Measurements from ENCODE around the gene PIP5K1C.

The PIP5K1C gene

DNA sequence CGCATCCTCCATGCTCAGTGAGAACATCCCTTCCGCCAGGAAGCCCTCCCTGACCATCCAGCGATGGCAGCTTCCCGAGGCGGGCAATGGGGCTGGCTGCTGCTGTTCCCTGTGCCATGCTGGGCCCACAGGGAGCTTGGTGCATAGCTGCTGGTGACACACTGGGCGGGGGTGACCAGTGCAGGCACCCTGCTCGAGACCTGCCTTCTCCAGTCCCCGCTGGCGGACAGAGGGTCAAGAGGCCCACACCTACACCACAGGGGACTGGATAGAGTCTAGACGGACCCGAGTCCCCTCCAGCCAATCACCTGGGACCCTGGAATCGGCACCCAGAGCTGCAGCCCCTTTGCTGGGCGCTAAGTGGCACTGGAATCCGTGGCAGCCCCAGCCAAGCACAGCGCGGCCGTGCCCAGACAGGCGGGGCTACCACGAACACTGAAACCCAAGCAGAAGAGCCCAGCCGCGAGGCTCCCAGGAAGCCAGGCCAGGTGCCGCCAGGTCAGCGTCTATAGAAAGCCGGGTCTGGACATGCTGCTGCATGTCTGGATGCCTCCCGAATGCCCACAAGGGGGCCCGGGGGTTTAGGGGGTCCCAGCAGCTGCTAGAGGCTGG is 84.6 kb downstream of the PIP5K1C start:
- no peak for TF ChIP-seq CTCF (conservative IDR thresholded peaks at IDR 0.05; ENCODE audit: low read depth, low read length)
- H3K4me3 ChIP-seq (ENCODE audit: low read depth, low read length): no peak overlapping the region
- DNase-seq (ENCODE audit: low read depth): no peak

DNA sequence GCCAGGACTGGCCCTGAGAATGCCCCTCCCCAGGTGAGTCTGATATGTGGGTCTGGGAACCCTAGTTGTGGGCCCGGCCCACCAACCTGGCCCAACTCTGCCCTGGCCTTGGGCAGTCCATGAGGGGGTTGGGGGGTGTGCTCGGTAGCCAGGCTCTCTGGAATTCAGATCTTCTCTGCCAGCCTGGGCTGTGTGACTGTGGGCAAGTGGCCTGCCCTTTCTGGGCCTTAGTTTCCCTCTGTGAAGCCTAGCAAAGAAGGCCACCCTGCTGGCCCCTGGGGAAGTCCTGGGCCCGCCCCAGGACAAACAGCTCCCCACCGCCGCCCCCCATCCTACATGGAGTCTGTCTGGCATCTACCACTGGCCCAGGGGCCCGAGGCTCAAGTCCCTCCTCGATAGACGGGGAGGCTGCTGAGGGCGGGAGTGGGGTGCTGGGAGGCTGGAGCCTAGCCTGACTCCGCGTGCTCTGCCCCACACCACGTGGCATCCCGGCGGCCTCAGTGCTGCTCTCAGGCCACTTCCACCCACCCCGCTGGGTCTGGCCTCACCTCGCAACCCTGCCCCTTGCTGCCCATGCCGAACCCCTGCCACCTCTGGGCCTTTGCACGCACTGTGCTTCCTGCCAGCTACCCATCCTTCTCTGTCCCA is 85.3 kb downstream of the PIP5K1C start:
- no peak overlapping the region for H3K4me3 ChIP-seq (ENCODE audit: low read depth, low read length)
- DNase-seq (ENCODE audit: low read depth): no peak
- no peak for TF ChIP-seq CTCF (conservative IDR thresholded peaks at IDR 0.05; ENCODE audit: low read depth, low read length)

DNA sequence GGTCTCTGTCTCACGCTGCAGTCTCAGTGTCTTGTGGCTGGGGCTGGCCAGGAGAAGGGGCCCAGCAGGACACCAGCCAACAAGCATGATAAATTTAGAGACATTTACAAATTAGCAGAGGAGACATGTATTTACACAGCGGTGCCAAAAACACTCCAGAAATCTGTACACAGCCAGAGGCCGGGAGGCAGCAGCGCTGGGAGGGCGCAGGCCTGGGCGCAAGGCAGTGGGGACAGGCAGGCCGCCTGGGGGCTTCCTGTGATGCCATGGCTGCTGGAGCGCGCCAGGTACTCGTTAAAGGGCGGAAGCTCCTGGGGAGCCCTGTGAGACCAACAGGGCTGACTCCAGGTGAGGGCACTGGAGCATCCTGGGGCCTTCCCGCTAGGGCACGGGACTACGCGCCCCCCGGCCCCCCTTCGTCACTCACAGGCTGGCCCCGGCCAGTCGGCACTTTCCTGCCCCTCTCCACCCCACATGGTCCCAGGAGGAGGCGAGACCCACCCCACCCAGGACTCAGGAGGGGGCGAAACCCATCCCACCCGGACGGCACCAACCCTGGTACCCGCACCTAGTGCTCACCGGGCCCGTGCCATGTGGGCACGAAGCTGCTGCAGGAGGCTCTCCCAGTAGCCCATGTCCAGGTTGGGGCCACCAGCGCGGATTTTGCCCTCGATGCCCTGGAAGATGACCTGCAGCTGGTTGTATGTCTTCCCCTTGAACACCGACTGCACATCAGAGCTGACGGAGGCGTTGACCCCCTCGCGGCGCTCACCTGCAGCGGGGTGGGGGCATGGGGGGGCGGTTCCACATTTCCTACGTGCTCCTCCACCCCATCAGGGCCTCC is 86.2 kb downstream of the PIP5K1C start:
- no peak for DNase-seq (ENCODE audit: low read depth)
- H3K4me3 ChIP-seq (ENCODE audit: low read depth, low read length): no peak overlapping the region
- no peak for TF ChIP-seq CTCF (conservative IDR thresholded peaks at IDR 0.05; ENCODE audit: low read depth, low read length)

- TF ChIP-seq CTCF (conservative IDR thresholded peaks at IDR 0.05; ENCODE audit: low read depth, low read length): no peak
- no peak overlapping the region for H3K4me3 ChIP-seq (ENCODE audit: low read depth, low read length)
- no peak for DNase-seq (ENCODE audit: low read depth)
These were observed 87.1 kb downstream of the PIP5K1C start for GRCh38 chr19:3612901-3613741.

DNA sequence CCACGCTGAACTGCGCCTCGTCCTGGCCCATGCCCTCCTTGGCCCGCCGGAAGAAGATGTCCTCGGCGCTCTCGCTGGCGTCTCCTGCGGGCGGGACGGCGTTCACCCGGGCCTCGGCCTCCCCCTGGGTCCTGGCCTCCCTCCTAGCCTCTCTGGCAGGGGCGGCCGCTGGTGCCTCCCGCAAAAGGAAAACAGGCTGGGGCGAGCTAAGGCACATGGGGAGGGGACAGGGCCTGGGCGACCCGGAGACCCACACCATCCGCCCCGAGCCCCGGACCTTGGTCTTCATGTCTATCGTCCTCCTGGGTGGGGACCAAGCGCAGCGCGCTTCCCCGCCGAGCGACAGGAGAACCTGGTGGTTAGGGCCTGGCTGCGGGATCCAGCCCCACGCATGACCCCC is 87.9 kb downstream of the PIP5K1C start:
- no peak for TF ChIP-seq CTCF (conservative IDR thresholded peaks at IDR 0.05; ENCODE audit: low read depth, low read length)
- H3K4me3 ChIP-seq (ENCODE audit: low read depth, low read length): no peak overlapping the region
- DNase-seq (ENCODE audit: low read depth): no peak

DNA sequence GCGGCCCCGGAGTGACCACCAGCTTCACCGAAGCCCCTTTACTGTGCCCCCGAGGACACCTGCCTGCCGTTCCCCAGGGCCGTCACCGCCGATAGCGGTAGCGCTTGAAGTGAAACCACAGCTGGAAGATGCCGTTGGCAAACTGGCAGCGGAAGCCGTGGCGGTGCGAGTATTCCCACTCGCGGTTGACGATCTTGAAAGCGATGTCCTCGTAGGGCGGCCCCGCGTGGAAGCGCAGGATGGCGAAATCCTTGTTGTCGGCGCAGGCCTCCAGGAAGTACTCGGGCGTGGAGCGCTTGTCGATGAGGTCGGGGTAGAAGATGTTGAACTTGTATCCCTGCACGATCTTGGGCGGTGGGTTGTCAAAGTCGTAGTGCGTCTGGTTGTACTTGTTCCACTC is 88.4 kb downstream of the PIP5K1C start:
- DNase-seq (ENCODE audit: low read depth): no peak
- no peak for TF ChIP-seq CTCF (conservative IDR thresholded peaks at IDR 0.05; ENCODE audit: low read depth, low read length)
- no peak overlapping the region for H3K4me3 ChIP-seq (ENCODE audit: low read depth, low read length)
